H1 (cell line): ENCODE data around the gene CDYL. TPM values are rescaled to one million over a fixed set of nuclear protein-coding genes. Genes with fewer than 3 reads are reported as not detected.
A peak's percentile ranks its signal among the peaks of the same experiment; 100 is the strongest.

ENCODE experiments used
- CTCF ChIA-PET: fragments of 300-600 bp; sonication (Branson Sonifier 250); formaldehyde crosslinking; loops from one replicate; lab custom pipeline; 2021; ENCODE audit not compliant: partially characterized antibody; lab: Charles Lee
- POLR2A ChIA-PET: fragments of 300-600 bp; sonication (Branson Sonifier 250); formaldehyde crosslinking; loops from one replicate; lab custom pipeline; 2021; ENCODE audit warnings: inconsistent platforms; ENCODE audit not compliant: partially characterized antibody; lab: Charles Lee
- DNase-seq, 2 experiments: peaks; one replicate each; pipeline versions ENCODE4 v3.0.0 to v3.0.0-alpha.2; 2010 to 2022; ENCODE audit warnings: low spot score in 2 of 2, low read depth in 1 of 2, mixed read lengths in 1 of 2
- FAIRE-seq: peaks from 2 replicates; lab custom pipeline; 2011; peaks lifted over from hg19 to GRCh38; lab: Jason Lieb, UNC
- H2AFZ ChIP-seq: 2 replicates; pipeline ENCODE4 v1.8.1; 2012; ENCODE audit warnings: low read length, inconsistent platforms
- H2AK5ac ChIP-seq: 2 replicates; pipeline ENCODE4 v1.6.1; 2013; ENCODE audit warnings: low read depth, low read length
- H2BK120ac ChIP-seq: replicated peaks from 2 replicates; pipeline ENCODE3; 2013; ENCODE audit warnings: low read depth, low read length, inconsistent platforms
- H2BK12ac ChIP-seq: 2 replicates; pipeline ENCODE4 v1.6.1; 2013; ENCODE audit warnings: low read depth, low read length
- H2BK15ac ChIP-seq: 2 replicates; pipeline ENCODE4 v1.6.1; 2013; ENCODE audit warnings: low read length
- H2BK20ac ChIP-seq: 2 replicates; pipeline ENCODE4 v1.6.1; 2013; ENCODE audit warnings: low read length
- H2BK5ac ChIP-seq: 2 replicates; pipeline ENCODE4 v1.6.1; 2013; ENCODE audit warnings: low read depth, low read length
- H3K14ac ChIP-seq: 2 replicates; pipeline ENCODE4 v1.6.1; 2013; ENCODE audit warnings: inconsistent platforms; ENCODE audit not compliant: insufficient read length
- H3K18ac ChIP-seq: 2 replicates; pipeline ENCODE4 v1.6.1; 2013; ENCODE audit warnings: low read length; ENCODE audit errors: extremely low read depth
- H3K23ac ChIP-seq: 2 replicates; pipeline ENCODE4 v1.6.1; 2013; ENCODE audit warnings: inconsistent platforms; ENCODE audit not compliant: insufficient read length
- H3K23me2 ChIP-seq: 2 replicates; pipeline ENCODE4 v1.6.1; 2013; ENCODE audit warnings: low read depth, low read length
- H3K27ac ChIP-seq: 2 replicates; pipeline ENCODE4 v1.6.1; 2011; ENCODE audit warnings: low read depth, low read length, inconsistent platforms
- H3K27me3 ChIP-seq, 4 experiments: replicated peaks in 1 of 4; 1 replicate in 1 of 4; 2 replicates in 3 of 4; pipeline versions ENCODE4 v1.6.1 to v1.8.1; 2011 to 2013; ENCODE audit warnings: low read length in 3 of 4, mild to moderate bottlenecking in 3 of 4, inconsistent platforms in 2 of 4, mixed read lengths in 2 of 4, moderate library complexity in 1 of 4; ENCODE audit not compliant: control insufficient read depth in 3 of 4, insufficient read depth in 3 of 4; ENCODE audit errors: extremely low read depth in 1 of 4
- H3K36me3 ChIP-seq, 4 experiments: 2 replicates each; pipeline versions ENCODE4 v1.6.1 to v1.8.1; 2011 to 2013; ENCODE audit warnings: mild to moderate bottlenecking in 4 of 4, low read length in 3 of 4, moderate library complexity in 2 of 4, control low read depth in 1 of 4, inconsistent platforms in 1 of 4; ENCODE audit not compliant: insufficient read depth in 4 of 4, control insufficient read depth in 2 of 4
- H3K4ac ChIP-seq: replicated peaks from 2 replicates; pipeline ENCODE3; 2013; ENCODE audit warnings: low read length, low read depth, mixed read lengths, inconsistent platforms; ENCODE audit not compliant: insufficient read length
- H3K4me1 ChIP-seq, 4 experiments: replicated peaks in 1 of 4; 1 replicate in 1 of 4; 2 replicates in 3 of 4; pipeline versions ENCODE4 v1.6.1 to v1.8.1; 2011 to 2013; ENCODE audit warnings: low read length in 3 of 4, inconsistent platforms in 2 of 4, mixed read lengths in 1 of 4; ENCODE audit not compliant: insufficient read depth in 4 of 4, control insufficient read depth in 3 of 4
- H3K4me2 ChIP-seq, 2 experiments: 2 replicates each; pipeline versions ENCODE4 v1.6.1 to v1.8.1; 2011 to 2013; ENCODE audit warnings: low read depth in 2 of 2, low read length in 2 of 2, control low read depth in 1 of 2, inconsistent platforms in 1 of 2, mild to moderate bottlenecking in 1 of 2; ENCODE audit not compliant: insufficient read depth in 1 of 2
- H3K4me3 ChIP-seq, 4 experiments: fragments of 200-600, 300-600 bp in 1 of 4; sonication (generic), shearing (Covaris generic), sonication (Bioruptor Twin) in 1 of 4; 2 replicates each; pipeline versions ENCODE4 v1.5.1 to v1.8.1; 2011 to 2016; ENCODE audit warnings: low read length in 4 of 4, low read depth in 3 of 4, control low read depth in 2 of 4, inconsistent platforms in 2 of 4, mild to moderate bottlenecking in 2 of 4, mixed read lengths in 1 of 4, moderate library complexity in 1 of 4; ENCODE audit not compliant: insufficient read depth in 2 of 4; ENCODE audit errors: extremely low read depth in 1 of 4
- H3K56ac ChIP-seq: replicated peaks from 2 replicates; pipeline ENCODE3; 2013; ENCODE audit warnings: low read depth, mild to moderate bottlenecking, mixed read lengths, low read length, inconsistent platforms; ENCODE audit not compliant: insufficient read length
- H3K79me1 ChIP-seq: 2 replicates; pipeline ENCODE4 v1.6.1; 2013; ENCODE audit warnings: low read depth, low read length, control low read depth
- H3K79me2 ChIP-seq, 2 experiments: 2 replicates each; pipeline versions ENCODE4 v1.6.1 to v1.8.1; 2012 to 2013; ENCODE audit warnings: low read length in 2 of 2, mild to moderate bottlenecking in 2 of 2, inconsistent platforms in 1 of 2; ENCODE audit not compliant: insufficient read depth in 2 of 2, control insufficient read depth in 1 of 2
- H3K9ac ChIP-seq, 4 experiments: replicated peaks in 1 of 4; 1 replicate in 1 of 4; 2 replicates in 3 of 4; pipeline versions ENCODE4 v1.6.1 to v1.8.1; 2011 to 2013; ENCODE audit warnings: low read depth in 3 of 4, low read length in 3 of 4, control low read depth in 2 of 4, mild to moderate bottlenecking in 2 of 4, moderate library complexity in 2 of 4, inconsistent platforms in 1 of 4; ENCODE audit errors: extremely low read depth in 1 of 4
- H3K9me3 ChIP-seq, 2 experiments: 2 replicates each; pipeline versions ENCODE4 v1.6.1 to v1.8.1; 2012 to 2013; ENCODE audit warnings: mild to moderate bottlenecking in 2 of 2, moderate library complexity in 2 of 2, control low read depth in 1 of 2, inconsistent platforms in 1 of 2, low read depth in 1 of 2, low read length in 1 of 2, mixed read lengths in 1 of 2; ENCODE audit not compliant: insufficient read depth in 2 of 2
- H4K20me1 ChIP-seq, 2 experiments: replicated peaks in 1 of 2; 2 replicates each; pipeline versions ENCODE3 to v1.8.1; 2011 to 2013; ENCODE audit warnings: inconsistent platforms in 2 of 2, low read length in 2 of 2, mild to moderate bottlenecking in 1 of 2; ENCODE audit not compliant: insufficient read depth in 2 of 2, control insufficient read depth in 1 of 2
- H4K5ac ChIP-seq: 2 replicates; pipeline ENCODE4 v1.6.1; 2013; ENCODE audit warnings: low read length, low read depth, mixed read lengths, inconsistent platforms; ENCODE audit not compliant: insufficient read length
- H4K8ac ChIP-seq: 2 replicates; pipeline ENCODE4 v1.8.0; 2013; ENCODE audit warnings: mild to moderate bottlenecking, moderate library complexity, low read length, inconsistent platforms; ENCODE audit not compliant: insufficient read depth; ENCODE audit errors: extremely low read depth
- H4K91ac ChIP-seq: replicated peaks from 2 replicates; pipeline ENCODE3; 2013; ENCODE audit warnings: low read length, mixed read lengths, inconsistent platforms; ENCODE audit not compliant: insufficient read length
- RBBP5 ChIP-seq: IDR thresholded peaks from 2 replicates; pipeline ENCODE4 v1.7.1; 2012; ENCODE audit warnings: low read depth, mild to moderate bottlenecking, inconsistent platforms, low read length, moderate library complexity, borderline replicate concordance
- SP1 ChIP-seq: IDR thresholded peaks from 2 replicates; pipeline ENCODE4 v1.6.1; 2011; ENCODE audit warnings: low read depth, low read length
- TEAD4 ChIP-seq: IDR thresholded peaks from 2 replicates; pipeline ENCODE4 v1.6.1; 2012; ENCODE audit warnings: low read depth, low read length, inconsistent platforms, mixed read lengths
- WGBS, 2 experiments: shearing (Covaris generic) in 1 of 2; methylation state at CpG; one replicate each; pipeline versions ENCODE4 v1.1.6 to v1.1.7; 2013 to 2015; ENCODE audit warnings: low lambda C conversion rate in 2 of 2, mixed read lengths in 2 of 2, inconsistent platforms in 1 of 2, low coverage in 1 of 2, missing lambda C conversion rate in 1 of 2; ENCODE audit not compliant: insufficient replicate concordance in 2 of 2, insufficient coverage in 1 of 2, insufficient read length in 1 of 2; ENCODE audit errors: extremely low coverage in 1 of 2, missing lambda C conversion rate in 1 of 2; 5-methylcytosine and 5-hydroxymethylcytosine counted together
- polyA plus RNA-seq, 7 experiments: library from polyadenylated mRNA; depleted of rRNA in 3 of 7; stranded (reverse) in 5 of 7; unstranded in 2 of 7; fragments of >200 nt in 5 of 7; fragments of 200-250 nt in 2 of 7; gene quantifications; 1 replicate in 5 of 7; 2 replicates in 1 of 7; 4 replicates in 1 of 7; pipeline versions ENCODE4 v1.2.1 to v1.2.3, GENCODE V29; 2011 to 2013; ENCODE audit warnings: missing spikeins in 2 of 7, mixed read lengths in 2 of 7
- total RNA-seq: library from RNA; stranded (reverse); fragmentation: NEBNext Ultra II Directional; extraction: Animal tissue kit (Norgen Biotek cat#: 25700); gene quantifications from 2 replicates; pipeline ENCODE4 v1.2.1, GENCODE V29; 2021

CDYL gene
- total and polyA plus RNA-seq, 2 of the 8 experiments (the other 6 are each of a cell fraction or from before 2014, with no cell fraction given) = 56.4 to 119 TPM

DNA sequence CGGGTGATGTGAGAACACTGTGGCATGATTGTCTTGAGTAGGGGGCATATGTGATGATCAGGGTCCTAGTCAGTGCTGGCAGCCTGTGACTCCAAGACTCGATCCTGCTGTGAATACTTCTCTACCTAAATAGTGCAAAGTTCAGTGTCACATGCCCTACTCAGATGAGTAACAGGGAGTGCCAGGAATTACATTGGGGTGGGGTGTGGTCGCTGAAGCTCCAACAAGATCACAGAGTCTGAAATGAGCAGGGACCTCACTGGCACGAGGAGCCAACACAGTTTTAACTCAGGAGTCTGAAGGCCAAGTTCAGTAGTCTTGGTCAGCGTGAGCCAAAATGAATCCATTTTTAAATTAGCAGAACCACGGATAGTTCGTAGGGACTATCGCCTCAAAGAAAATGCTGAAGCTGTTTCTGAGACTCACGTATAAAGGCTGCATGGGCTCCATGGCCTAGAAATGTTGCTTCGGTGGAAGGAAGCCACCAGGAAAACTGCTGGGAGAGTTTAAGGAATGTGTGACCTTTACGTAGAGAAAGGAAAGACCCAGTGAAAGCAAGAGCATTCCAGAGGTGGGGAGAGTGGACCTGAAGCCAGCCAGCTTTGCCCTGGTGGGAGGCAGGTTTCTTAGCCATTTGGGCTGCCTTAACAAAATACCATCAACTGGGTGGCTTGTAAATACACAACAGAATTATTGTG, 155.5 kb downstream of the CDYL start:
- H3K9me3 ChIP-seq = no peaks in the 10 kb centered on the region
- H4K20me1 ChIP-seq = peaks cover 36 to 37% of the 10 kb centered on the region in 2 experiments
- H2BK12ac ChIP-seq = peak overlapping the region; percentile 56; the same call in 1 of the 2 replicates
- peak overlapping the region; percentile 29 to 44 for H3K4me2 ChIP-seq
- no peak overlapping the region for H3K56ac ChIP-seq
- no peak overlapping the region for H4K91ac ChIP-seq
- H2BK120ac ChIP-seq = no peak overlapping the region
- H3K36me3 ChIP-seq = peaks cover 0 to 4% (median 0%) of the 10 kb centered on the region in 4 experiments; a peak in 1 of 8 replicates
- DNase-seq (peak in 1 of 2 experiments; percentile 38), FAIRE-seq (no peak)
- H2AFZ ChIP-seq = no peak overlapping the region
- no peak overlapping the region for H3K18ac ChIP-seq
- H3K23me2 ChIP-seq = no peaks in the 10 kb centered on the region; the same call in 1 of the 2 replicates
- no peak overlapping the region for H4K8ac ChIP-seq
- H4K5ac ChIP-seq = no peak overlapping the region
- no peak overlapping the region for H3K4ac ChIP-seq
- no peak overlapping the region for H3K9ac ChIP-seq
- H3K79me1 ChIP-seq = peaks cover 17% of the 10 kb centered on the region
- H3K23ac ChIP-seq = no peak overlapping the region
- H2AK5ac ChIP-seq = 0 out of 2 replicates have a peak overlapping the region, but pooled peaks have one; percentile 11
- H2BK20ac ChIP-seq = no peak overlapping the region
- ChIA-PET POLR2A (no interaction called here), CTCF (interaction anchor here (0.6 to 3.9 kb wide), 5 partner anchors 12 to 164 kb away, joined by 3 to 19 read pairs (median 3); no protein-coding TSS in a partner anchor)
- H3K27ac ChIP-seq = no peak overlapping the region; the same call in 1 of the 2 replicates
- H3K27me3 ChIP-seq = no peaks in the 10 kb centered on the region
- peaks cover 12 to 98% of the 10 kb centered on the region in 2 experiments; a peak in 3 of 4 replicates for H3K79me2 ChIP-seq
- H2BK15ac ChIP-seq = no peak overlapping the region
- H2BK5ac ChIP-seq = no peak overlapping the region; the same call in 1 of the 2 replicates
- no peak overlapping the region for H3K14ac ChIP-seq
- no peak overlapping the region; a peak in 1 of 8 replicates for H3K4me3 ChIP-seq
- WGBS, 2 experiments = 70% methylated on average over 11 of the region's 11 CpGs; no CpG with 5 or more reads in 1 of the 2 experiments
- TF ChIP-seq RBBP5 = no peak
- TF ChIP-seq SP1 = peak; percentile 57; the same call in 1 of the 2 replicates
- peak; percentile 49; the same call in 1 of the 2 replicates for TF ChIP-seq TEAD4
- peaks cover 9 to 24% (median 16%) of the 10 kb centered on the region in 4 experiments for H3K4me1 ChIP-seq
